ENCODE data around the gene OR8A1.
A peak's percentile ranks its signal among the peaks of the same experiment; 100 is the strongest.

OR8A1 gene

DNA sequence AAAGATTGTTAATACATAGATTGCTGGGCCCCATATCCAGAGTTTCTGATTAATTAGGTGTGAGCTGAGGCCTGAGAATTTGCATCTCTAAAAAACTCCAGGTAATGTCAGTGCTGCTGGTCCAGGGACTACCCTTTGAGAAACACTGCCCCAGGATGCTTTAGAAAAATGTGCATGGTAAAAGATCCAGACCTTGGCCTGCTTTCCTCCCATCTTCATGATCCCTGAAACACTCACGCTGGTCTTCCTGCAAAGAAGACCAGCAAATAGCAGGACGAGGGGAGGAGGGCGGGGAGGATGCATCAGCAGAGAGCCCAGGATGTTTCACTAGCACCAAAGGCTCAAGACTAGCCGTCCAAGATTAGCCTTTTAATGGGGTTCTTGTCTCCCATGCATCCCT is at the start of gene OR8A1:
OR8A1 (plus strand) TSS at position 301 of the 400 bp plus-strand sequence. CDS start 123 bp downstream, outside the sequence.
- no peak for DNase-seq (ENCODE audit: low read depth in 2 of 2)

DNA sequence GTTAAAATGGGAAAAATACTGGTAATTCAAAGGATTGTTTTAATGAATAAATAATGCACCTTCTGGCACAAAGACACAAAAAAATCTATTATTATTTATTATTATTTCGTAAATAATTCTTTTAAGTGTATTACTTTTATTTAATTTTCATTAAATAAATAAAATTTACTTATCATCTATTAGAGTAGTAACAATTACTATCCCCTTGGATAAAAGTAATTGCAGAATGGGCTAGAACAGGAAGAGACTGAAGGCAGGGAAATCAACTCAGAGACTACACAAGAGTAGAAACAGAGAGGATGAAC is 49.3 kb upstream of the OR8A1 start:
- no peak for DNase-seq (ENCODE audit: low read depth in 2 of 2)

DNA sequence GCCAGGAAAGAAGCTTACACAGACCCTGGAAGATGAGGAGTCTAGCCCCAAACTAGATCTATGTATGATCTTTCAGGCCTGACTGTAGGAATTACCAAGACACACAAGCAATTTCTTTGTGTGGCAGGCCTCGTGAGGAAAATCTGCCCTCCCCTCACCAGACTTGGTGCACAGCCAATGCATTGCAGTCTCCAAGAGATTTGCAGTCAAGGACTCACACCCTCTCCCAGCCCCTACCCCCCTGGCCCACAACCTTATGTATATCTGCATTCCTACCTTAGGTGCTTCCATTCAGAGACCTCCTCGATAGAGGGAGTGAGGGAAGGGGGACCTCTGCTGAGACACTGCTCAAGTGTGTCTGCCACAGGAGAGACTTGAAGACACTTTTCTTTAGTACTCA is 36.2 kb upstream of the OR8A1 start:
- DNase-seq (ENCODE audit: low read depth in 2 of 2): no peak

DNA sequence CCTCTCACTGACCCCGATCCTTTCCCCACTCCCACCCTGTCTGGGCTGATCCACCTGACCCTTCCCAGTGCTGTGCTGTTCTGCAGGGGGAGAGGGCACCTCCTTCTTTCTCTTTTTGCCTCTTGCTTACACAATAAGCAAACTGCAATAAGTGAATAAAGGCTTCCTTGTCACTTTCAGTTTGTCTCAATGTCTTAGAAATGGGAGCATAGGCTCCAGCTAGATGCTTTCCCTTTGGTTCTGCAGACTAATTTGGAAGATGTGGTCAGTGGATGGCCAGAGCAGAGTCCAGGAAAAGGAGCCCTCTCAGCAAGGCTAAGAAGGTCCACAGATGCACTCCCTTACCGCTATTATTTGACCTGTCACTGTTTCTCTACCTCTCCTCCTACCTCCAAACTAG is 35.7 kb upstream of the OR8A1 start:
- no peak for DNase-seq (ENCODE audit: low read depth in 2 of 2)

DNA sequence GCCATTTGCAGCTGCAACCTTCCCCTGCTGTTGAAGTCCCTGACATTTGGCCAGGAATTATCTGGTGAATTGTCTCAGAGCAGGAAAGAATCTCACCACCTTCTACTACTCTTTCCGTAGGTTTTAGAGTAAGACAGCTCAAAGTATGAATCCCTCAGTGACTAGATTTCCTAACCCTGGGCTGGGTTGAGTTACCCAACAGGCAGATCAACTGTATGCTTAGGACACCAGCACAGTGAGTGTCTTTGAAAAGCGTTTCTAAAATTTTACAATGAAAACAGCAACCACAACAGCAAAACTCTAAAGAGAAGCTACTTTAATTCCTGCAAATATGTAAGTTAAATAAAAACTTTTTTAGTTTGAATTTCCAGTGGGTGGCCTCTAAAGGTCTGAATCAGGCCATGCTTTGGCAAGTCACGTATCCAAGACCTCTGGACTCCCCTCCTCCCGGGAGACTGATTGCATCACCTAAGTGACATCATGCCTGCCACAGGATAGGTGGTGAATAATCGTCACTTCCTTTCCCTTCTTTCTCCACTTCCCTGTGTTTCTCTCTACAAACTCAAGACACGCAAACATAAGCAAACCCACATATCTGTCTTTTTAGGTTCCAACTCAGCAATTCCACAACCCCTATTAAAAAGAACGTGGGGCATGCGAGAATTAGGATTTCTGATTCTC is 34.1 kb upstream of the OR8A1 start:
- DNase-seq (ENCODE audit: low read depth in 2 of 2): no peak

DNA sequence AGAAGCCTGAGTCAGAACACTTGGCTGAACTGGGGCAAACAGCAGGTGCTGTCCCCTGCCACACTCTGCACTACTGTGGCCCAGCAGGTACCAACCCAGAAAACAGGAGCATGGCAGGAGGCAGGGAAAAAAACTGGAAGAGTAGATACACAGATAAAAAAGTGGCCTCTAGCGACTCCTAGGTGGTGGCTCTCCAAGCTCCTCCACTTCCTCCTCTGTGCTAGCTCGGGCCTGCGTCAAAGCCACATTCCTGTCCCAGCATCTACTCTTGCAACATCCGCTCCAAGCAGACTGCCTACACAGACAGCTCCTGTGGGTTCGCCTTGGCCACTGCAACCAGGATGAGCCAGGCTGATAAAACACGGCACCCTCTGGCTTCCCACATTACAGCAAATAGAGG is 33.3 kb upstream of the OR8A1 start:
- no peak for DNase-seq (ENCODE audit: low read depth in 2 of 2)

DNA sequence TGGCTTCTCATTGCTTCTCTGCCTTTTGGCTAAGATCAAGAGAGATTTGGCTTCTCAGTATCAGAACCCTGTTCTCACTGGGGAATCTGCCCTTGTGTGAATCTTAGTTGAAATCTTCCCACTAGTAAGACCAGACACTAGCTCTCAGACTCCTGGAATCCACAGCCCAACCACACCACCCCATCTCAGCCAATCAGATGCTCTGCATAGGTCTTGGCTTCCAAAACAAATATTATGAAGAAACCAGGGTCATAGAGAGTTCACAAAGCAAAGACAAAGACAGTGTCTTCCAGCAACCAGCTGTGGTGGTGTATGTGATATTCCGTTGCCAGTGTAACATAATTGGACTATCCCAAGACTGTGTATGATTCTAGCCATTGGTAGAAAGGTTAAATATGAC is 31.8 kb upstream of the OR8A1 start:
- DNase-seq (ENCODE audit: low read depth in 2 of 2): no peak

DNA sequence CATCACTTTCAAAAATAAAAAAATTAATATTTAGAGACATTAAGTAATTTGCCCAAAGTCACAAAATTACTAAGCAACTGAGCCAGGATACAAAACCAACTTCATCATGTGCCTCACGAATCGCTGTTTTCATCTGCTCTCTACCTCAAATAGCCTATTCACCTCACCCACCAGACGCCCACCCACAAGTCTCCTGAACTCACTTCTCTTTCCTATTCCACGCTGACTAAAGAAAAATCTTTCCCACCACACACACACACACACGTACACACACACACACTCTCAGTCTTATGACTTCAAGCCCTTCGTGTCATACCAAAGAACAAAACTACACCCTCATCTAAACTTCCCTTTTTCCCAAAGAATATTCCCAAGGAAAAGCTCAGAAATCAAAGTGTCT is 28.6 kb upstream of the OR8A1 start:
- DNase-seq (ENCODE audit: low read depth in 2 of 2): no peak

DNA sequence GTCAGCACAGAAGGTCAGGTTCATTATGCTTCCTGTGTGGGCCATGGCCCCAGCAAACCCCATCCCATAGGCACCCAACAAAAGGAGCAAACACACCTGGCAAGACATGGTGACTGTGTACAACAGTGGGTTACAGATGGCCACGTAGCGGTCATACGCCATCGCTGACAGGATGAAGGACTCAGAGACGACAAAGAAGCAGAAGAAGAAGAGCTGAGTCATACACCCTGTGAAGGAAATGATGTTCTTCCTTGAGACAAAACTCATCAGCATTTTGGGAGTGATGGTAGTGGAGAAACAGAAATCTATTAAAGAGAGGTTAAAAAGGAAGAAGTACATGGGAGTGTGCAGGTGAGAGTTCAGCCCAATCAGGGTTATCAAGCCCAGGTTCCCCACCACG is 26.7 kb upstream of the OR8A1 start:
- no peak for DNase-seq (ENCODE audit: low read depth in 2 of 2)

DNA sequence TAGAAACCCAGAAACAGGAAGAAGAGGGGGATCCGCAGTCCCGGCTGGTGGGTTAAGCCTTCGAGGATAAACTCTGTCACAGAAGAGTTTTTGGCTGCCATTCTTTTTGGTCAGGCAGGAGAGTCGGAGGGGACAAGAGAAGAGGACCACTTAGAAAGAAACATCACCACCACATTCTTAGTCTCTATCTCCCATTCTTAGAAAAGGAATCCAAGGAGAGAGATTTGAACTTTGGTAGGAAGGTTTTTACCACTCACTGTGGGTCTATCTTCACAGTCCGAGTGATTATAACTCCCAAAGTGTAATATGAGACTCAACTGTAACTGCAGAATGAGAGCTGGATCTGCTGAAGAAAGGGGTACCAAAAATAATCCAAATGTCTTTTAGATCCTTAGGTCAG is 26.2 kb upstream of the OR8A1 start, which contains the start of gene OR8B12:
OR8B12 (minus strand) TSS at position 101 of the 400 bp plus-strand sequence; CDS start at position 101, 0 bp downstream.
- DNase-seq (ENCODE audit: low read depth in 2 of 2): no peak

DNA sequence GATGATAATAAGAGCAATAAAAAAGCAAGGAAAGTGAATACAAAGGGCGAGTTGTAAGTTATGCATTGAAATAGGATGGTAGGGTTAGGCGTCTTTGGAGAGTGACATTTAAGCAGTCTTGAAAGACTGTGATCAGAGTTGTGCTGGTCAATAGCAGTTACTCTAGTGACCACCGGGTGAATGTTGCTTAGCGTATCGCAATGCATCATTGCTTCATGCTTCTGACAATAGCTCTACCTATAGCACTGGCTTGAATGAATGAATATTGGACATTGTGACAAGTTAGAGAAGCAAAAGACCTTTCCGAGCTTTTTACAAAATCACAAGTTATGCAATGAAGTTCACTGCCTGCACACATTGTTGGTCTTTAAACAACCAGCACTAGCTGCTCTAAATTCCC is 18.6 kb upstream of the OR8A1 start:
- DNase-seq (ENCODE audit: low read depth in 2 of 2): no peak

DNA sequence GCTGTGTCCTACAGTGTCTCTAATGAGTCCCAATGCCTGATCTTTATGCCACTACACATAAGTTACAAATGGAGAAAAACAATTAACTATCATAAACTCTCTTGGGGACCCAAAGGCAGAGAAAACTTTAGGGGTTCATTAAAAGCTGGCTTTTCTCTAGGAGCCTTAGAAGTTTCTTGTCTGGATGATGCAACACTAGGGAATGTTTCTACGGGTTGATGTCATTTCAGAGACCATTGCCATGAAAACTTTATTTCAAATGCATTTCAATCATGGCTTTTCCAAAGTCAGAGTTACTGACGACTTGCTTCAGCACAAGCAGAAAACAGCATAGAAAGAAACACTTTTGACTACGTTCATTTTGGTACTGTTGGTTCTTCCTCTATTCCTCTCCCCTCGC is 17.8 kb upstream of the OR8A1 start:
- no peak for DNase-seq (ENCODE audit: low read depth in 2 of 2)

DNA sequence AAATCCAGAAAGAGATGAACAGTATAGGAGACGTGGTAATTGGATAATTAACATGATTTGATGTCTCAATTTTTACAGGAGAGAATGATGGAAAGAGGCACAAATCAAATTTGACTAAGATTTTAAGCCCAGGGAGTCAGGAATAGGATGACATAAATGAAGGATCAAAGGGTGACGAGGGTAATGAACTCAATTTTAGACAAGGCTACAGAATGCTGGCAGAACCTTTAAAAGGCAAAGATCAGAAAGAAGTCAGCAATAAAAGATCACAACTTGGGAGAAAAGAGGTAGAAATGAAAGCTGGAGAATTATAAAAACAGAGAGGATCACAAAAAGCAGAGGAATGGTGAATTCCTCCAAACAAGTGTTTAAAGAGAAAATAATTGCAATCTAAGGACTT is 13.0 kb upstream of the OR8A1 start:
- DNase-seq (ENCODE audit: low read depth in 2 of 2): no peak

DNA sequence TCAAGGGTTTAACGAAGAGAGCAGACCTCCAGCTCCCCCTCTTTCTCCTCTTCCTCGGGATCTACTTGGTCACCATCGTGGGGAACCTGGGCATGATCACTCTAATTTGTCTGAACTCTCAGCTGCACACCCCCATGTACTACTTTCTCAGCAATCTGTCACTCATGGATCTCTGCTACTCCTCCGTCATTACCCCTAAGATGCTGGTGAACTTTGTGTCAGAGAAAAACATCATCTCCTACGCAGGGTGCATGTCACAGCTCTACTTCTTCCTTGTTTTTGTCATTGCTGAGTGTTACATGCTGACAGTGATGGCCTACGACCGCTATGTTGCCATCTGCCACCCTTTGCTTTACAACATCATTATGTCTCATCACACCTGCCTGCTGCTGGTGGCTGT is 363 bp downstream of the OR8A1 start:
- no peak for DNase-seq (ENCODE audit: low read depth in 2 of 2)

DNA sequence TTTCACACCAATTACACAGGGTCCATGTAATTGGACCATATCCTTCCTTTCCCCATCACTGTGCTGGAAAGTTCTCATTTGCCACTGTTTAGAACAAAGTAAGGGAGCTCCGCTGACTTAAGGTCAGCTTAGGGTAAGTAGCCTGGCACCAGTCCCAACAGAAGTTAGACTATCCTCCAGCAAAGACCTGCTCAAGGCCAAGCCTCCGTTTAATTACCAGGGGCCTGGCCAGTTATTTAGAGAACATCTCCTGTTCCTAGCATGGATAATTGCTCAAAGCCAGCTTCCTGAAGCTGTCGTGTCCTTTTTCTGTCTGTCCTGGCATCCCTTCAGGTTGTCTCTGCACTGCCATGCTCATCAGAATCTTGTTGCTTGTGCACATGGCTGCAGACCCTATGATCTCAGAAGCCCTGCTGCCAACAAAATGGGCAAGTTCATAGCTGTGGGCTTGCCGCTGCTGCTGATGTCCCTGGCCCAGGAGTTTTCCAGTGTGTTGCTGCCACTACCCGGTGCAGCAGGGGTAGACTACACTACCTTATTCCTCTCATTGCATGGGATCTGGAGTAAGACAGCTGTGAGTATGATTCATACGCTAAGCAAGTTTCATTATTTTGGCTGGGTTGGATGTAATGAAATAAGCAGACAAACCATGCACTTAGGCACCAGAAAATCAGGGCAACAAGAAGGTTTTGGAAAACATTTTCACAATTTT is 8.1 kb downstream of the OR8A1 start:
- no peak for DNase-seq (ENCODE audit: low read depth in 2 of 2)

DNA sequence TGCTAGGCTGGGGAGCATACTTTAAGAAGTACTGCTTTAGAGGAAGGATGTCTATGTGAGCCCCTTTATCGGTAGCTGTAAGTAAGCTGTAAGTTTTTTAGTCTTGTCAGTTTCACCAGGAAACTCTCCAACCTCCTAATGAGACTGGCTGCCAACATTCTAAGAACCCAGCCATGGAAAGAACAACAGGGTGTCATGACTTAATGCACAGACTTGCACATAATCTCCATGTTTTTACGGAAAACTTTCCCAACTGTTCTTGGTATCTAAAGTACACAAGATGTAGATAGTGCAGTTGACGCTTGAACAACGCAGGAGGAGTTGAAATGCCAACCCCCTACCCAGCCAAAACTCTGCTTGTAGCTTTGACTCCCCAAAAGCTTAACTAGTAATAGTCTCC is 9.0 kb downstream of the OR8A1 start:
- DNase-seq (ENCODE audit: low read depth in 2 of 2): no peak

DNA sequence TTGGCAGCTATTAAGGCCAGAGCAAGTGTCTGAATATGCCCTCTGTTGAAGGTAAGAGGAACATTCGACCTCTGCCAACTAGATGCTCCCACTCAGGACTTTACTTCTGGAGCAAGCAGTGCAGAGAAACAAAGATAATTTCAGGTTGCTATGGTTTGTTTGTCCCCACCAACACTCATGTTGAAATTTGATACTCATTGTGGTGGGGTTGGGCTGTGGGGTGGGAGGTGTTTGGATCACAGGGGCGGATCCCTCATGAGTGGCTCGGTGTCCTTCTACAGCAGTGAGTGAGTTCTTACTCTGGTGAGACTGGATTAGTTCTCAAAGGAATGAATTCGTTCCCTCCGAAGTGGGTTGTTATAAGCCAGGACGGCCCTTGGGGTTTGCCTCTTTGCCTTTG is 12.0 kb downstream of the OR8A1 start:
- DNase-seq (ENCODE audit: low read depth in 2 of 2): no peak

DNA sequence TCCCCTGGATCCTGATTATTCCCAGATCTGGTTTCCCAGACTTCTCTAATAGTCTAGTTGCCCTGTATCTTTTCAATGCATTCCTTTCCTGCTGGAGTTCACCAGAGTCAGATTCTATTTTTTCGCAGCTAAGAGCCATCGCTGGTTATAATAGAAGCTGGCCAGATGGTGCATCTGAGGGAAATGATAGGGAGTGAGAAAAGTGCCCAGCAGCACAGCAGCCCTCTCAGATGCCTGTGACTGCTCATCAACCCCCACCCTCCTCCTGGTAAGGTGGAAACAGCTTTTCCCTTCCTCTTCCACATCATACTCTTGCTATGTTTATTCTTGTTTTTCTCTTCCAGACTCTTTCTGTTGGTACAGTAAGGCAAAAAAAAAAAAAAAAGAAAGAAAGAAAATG is 12.8 kb downstream of the OR8A1 start:
- no peak for DNase-seq (ENCODE audit: low read depth in 2 of 2)

DNA sequence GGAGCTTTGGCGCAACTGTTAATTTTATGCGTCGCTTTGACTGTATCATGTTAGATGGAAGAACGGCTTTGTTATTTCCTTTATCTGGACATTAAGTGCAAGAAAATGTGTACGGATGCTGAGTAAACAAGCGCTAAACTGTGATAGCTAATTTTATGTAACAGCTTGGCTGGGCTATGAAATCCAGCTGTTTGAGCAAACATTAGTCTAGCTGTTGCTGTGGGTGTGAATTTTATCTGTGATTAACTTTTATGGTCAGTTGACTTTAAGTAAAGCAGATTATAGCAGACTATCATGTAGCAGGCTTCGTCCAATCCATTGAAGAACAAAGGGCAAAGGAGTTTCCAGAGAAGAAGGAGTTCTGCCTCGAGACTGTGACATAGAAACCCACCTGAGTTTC is 14.0 kb downstream of the OR8A1 start:
- DNase-seq (ENCODE audit: low read depth in 2 of 2): no peak

DNA sequence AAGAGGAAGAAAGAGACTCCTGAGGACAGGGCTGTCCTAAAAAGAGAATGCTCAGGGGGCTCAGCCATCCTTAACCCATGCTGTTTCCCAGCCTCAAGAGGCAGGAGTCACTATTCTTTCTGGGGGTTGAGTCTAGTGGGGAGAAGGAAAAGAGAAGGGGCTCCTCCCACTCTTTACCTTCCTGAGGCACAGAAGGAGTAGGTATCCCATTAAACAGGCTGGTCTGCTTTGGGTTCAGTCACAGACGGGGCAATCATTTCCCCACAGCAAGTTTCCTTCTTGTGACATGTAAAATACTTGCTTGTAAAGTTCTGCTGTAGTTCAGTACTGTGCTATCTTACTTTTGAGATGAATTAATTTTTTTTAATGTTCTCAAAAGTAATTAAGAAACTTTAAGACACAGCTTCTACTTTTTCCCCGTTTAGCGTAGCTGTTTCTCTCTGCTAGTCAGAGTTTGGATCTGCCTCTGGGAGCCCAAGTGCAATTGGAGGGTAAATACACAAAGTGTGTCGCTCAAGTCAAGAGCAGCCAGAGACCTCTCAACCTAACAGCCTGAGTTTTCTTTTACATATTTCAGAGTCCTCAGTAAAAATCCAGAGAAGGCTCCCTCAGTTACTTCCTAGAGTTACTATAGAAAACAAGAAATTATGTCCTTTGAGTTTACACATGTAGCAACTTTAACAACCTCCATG is 15.0 kb downstream of the OR8A1 start:
- DNase-seq (ENCODE audit: low read depth in 2 of 2): no peak

DNA sequence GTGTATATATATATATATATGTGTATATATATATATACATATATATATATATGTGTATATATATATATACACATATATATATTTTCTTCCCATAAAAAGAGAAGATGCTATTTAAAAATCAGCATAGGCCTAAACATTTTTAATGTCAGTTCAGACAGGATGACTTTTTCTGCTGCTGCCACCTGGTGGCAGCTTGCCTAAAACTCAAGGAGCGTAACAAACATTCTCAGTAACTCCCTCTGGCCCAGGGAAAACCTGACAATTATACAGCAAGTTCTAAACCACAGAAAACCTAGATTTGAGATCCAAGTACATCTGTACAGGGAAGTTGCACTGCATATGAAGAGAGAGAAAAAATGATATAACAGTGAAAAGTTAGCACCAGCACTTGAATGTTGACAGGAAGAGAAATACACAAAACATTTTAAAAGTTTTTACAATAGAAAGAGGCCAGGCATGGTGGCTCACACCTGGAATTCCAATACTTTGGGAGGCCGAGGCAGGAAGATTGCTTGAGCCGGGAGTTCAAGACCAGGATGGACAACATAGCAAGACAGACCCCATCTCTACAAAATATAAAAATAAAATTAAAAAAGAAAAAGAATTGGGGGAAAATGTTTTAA is 16.6 kb downstream of the OR8A1 start:
- peak; percentile 3 to 7 for DNase-seq (ENCODE audit: low read depth in 2 of 2)

DNA sequence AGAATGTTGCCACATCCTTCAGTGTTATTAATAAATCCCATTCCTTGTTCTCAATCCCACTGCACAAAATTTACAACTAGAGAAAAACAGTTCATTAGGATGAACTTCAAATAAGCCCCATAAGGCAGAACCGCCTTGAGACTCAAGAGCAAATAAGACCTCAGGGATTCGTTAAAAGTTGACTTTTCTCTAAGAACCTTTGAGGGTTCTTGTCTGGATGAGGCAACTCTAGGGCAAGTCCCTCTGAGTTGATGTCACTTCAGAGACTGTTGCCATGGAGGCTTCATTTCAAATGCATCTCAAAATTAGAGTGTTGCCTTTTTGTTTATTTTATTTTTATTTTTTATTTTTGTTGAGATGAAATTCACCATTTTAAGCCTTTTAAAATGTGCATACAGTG is 21.6 kb downstream of the OR8A1 start:
- no peak for DNase-seq (ENCODE audit: low read depth in 2 of 2)

DNA sequence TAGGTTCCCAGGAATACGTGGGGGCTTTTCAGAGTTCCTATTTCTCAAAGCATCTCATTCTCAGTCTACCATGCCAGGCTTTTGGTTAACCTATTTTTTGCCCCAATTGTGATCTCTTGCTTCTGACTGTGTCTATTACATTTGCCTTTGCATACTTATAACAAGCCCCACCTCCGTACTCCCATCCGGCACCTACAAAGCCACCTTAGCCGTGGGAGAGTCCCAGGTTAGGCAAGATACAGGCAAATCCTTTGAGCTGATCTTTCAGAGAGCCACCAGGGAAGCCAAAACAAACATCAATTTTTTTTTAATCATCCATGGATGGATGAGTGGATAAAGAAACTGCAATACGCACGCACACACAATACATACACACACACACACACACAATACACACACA is 22.8 kb downstream of the OR8A1 start:
- no peak for DNase-seq (ENCODE audit: low read depth in 2 of 2)
